ENCODE results near the gene TBXA2R. TPM values are rescaled to one million over a fixed set of nuclear protein-coding genes. Genes with fewer than 3 reads are reported as not detected.

The TBXA2R gene
- total RNA-seq, 1 experiment from 2014 or later, result 0.15 TPM

DNA sequence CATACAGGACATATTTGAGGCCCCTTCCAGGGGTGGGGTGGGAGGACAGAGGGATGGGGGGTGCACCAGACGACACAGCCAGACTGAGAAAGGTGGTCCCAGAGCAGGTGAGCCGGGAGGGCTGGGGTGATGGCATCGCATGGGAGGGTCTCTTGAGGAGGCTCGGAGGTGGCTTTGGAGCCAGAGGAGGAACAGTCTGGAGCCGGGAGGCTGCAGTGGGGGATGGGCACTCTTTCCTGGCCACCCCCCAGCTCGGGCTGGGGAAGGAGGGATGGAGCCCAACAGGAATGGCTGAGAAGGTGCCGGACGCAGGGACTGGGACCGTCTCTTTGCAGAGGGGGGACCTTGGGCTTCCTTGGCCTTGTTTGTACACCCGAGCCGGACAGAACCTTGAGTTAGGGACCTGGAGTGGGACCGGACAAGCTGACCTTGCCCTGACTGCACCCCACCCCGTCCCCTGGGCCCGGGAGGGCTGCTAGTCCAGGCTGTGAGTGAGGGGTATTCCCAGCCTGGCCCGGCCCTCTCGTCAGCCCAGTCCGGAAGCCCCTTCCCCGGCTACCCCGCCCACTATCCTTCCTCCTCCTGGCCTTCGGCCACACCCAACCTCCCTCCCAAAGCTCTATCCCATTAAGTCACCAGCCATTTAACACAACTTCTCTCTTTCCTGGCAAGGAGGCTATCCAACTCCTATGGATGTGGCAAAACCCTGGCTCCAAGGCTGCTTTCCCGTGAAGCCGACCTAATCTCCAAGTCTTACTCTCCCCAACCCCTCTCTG lies 816 bp upstream of the TBXA2R start:
- Histone ChIP-seq H3K9me2 (replicated peaks; ENCODE audit: insufficient read depth, low read length) (no peaks in the 10 kb centered on the region), H3K9ac (ENCODE audit: low read length) (no peak overlapping the region), H3K79me2 (ENCODE audit: low read length) (no peaks in the 10 kb centered on the region), H3K4me2 (ENCODE audit: low read depth, low read length, poor library complexity, severe bottlenecking) (no peak overlapping the region), H3K27me3 (ENCODE audit: low read length) (no peaks in the 10 kb centered on the region), H3K4me1 (ENCODE audit: low read length) (peaks cover 7% of the 10 kb centered on the region; the same call in 1 of the 2 replicates), H3K36me3 (ENCODE audit: insufficient read depth, low read length) (no peaks in the 10 kb centered on the region), H2AFZ (ENCODE audit: low read length) (no peak overlapping the region), H4K20me1 (ENCODE audit: insufficient read depth, low read depth, low read length) (peaks cover 10% of the 10 kb centered on the region; the same call in 1 of the 2 replicates), H3K4me3 (ENCODE audit: low read length) (no peak overlapping the region), H3K27ac (ENCODE audit: low read length) (no peak overlapping the region), H3K9me3 (ENCODE audit: low read length) (no peaks in the 10 kb centered on the region)
- no peak for DNase-seq

DNA sequence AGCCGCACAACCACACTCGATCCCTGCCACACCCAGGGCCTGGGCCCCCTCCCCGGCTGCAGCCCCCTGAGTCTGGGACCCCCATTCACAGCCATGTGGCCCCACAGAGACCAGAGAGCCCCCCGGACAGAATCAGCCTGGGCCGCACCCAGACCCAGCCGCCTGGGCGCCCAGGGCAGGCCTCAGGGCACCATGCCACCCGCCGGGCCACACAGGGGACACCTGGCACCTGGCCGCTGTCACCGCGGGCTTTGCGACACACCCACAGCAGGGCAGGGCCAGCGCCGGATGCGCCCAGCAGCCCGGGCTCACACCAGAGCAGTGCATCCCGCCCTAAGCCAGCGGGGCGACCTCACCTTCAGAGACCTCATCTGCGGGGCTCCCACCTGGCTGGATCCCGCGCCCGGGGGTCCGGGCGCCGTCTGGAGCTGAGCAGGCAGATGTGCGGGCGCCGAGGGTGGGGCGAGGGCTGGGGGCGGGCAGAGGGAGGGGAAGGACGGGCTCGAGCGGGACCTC lies 443 bp downstream of the TBXA2R start:
- H3K27ac ChIP-seq (ENCODE audit: low read length), result no peak overlapping the region

DNA sequence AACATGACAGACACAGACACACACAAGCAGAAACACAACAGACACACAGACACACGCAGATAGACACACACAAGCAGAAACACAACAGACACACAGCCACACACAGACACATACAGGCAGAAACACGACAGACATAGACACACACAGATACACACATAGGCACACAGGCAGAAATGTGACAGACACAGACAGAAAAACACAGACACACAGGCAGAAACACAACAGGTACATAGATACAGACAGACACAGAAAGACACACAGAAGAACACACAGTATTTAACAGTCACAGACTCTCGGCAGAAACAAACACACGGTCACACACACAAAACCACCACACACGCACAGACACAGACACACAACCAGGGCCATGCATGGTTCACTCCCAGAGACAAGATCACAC lies 905 bp downstream of the TBXA2R start:
- no peaks in the 10 kb centered on the region for H3K36me3 ChIP-seq (ENCODE audit: insufficient read depth, low read length)
- H3K9me3 ChIP-seq (ENCODE audit: low read length), result no peaks in the 10 kb centered on the region
- H3K4me3 ChIP-seq (ENCODE audit: low read length), result no peak overlapping the region
- H3K27ac ChIP-seq (ENCODE audit: low read length), result no peak overlapping the region
- no peaks in the 10 kb centered on the region for H3K9me2 ChIP-seq (replicated peaks; ENCODE audit: insufficient read depth, low read length)
- no peak for DNase-seq
- no peak overlapping the region for H3K4me2 ChIP-seq (ENCODE audit: low read depth, low read length, poor library complexity, severe bottlenecking)
- peaks cover 7% of the 10 kb centered on the region; the same call in 1 of the 2 replicates for H3K4me1 ChIP-seq (ENCODE audit: low read length)
- no peak overlapping the region for H3K9ac ChIP-seq (ENCODE audit: low read length)
- H2AFZ ChIP-seq (ENCODE audit: low read length), result no peak overlapping the region
- no peaks in the 10 kb centered on the region for H3K79me2 ChIP-seq (ENCODE audit: low read length)
- no peaks in the 10 kb centered on the region for H3K27me3 ChIP-seq (ENCODE audit: low read length)
- peaks cover 10% of the 10 kb centered on the region; the same call in 1 of the 2 replicates for H4K20me1 ChIP-seq (ENCODE audit: insufficient read depth, low read depth, low read length)

More for the DNA sequence above, 443 bp downstream of the TBXA2R start:
- Histone ChIP-seq H3K36me3 (ENCODE audit: insufficient read depth, low read length) (no peaks in the 10 kb centered on the region), H3K9me3 (ENCODE audit: low read length) (no peaks in the 10 kb centered on the region), H3K9me2 (replicated peaks; ENCODE audit: insufficient read depth, low read length) (no peaks in the 10 kb centered on the region), H3K9ac (ENCODE audit: low read length) (no peak overlapping the region), H3K4me3 (ENCODE audit: low read length) (no peak overlapping the region), H3K79me2 (ENCODE audit: low read length) (no peaks in the 10 kb centered on the region), H3K27me3 (ENCODE audit: low read length) (no peaks in the 10 kb centered on the region), H3K4me1 (ENCODE audit: low read length) (peaks cover 7% of the 10 kb centered on the region; the same call in 1 of the 2 replicates), H3K4me2 (ENCODE audit: low read depth, low read length, poor library complexity, severe bottlenecking) (no peak overlapping the region), H2AFZ (ENCODE audit: low read length) (no peak overlapping the region), H4K20me1 (ENCODE audit: insufficient read depth, low read depth, low read length) (peaks cover 10% of the 10 kb centered on the region; the same call in 1 of the 2 replicates)
- no peak for DNase-seq

DNA sequence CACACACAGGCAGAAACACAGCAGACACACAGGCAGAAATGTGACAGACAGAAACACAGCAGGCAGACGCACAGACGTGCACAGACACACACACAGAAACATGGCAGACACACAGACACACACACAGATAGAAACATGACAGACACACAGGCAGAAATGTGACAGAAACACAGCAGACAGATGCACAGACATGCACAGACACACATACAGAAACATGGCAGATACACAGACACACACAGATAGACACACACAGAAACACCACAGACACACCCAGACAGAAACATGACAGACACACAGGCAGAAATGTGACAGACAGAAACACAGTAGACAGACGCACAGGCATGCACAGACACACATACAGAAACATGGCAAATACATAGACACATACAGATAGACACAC lies 1.3 kb downstream of the TBXA2R start:
- H3K27me3 ChIP-seq (ENCODE audit: low read length), result no peaks in the 10 kb centered on the region
- no peaks in the 10 kb centered on the region for H3K9me3 ChIP-seq (ENCODE audit: low read length)
- H3K9me2 ChIP-seq (replicated peaks; ENCODE audit: insufficient read depth, low read length), result no peaks in the 10 kb centered on the region
- H3K4me3 ChIP-seq (ENCODE audit: low read length), result no peak overlapping the region
- H3K4me1 ChIP-seq (ENCODE audit: low read length), result peaks cover 7% of the 10 kb centered on the region; the same call in 1 of the 2 replicates
- peaks cover 10% of the 10 kb centered on the region; the same call in 1 of the 2 replicates for H4K20me1 ChIP-seq (ENCODE audit: insufficient read depth, low read depth, low read length)
- no peak overlapping the region for H2AFZ ChIP-seq (ENCODE audit: low read length)
- no peak overlapping the region for H3K9ac ChIP-seq (ENCODE audit: low read length)
- no peak overlapping the region for H3K4me2 ChIP-seq (ENCODE audit: low read depth, low read length, poor library complexity, severe bottlenecking)
- no peaks in the 10 kb centered on the region for H3K36me3 ChIP-seq (ENCODE audit: insufficient read depth, low read length)
- no peak overlapping the region for H3K27ac ChIP-seq (ENCODE audit: low read length)
- H3K79me2 ChIP-seq (ENCODE audit: low read length), result no peaks in the 10 kb centered on the region
- no peak for DNase-seq

DNA sequence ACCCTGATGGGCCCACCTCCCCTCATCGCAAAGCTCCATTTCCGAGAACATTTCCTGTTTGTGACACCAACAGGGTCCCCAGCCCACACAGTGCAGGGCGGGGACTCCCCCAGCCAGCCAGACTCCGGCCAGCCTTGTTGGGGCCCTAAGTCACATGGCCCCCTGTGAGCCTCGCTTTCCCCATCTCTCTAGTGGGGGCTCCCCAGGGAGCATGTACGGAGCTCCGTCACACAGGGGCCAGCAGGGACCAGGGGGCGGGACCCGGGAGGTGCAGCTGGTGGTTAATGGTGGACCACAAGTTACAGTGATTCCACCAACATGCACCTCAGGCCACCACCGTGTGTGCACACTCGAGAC lies 1.7 kb downstream of the TBXA2R start:
- H3K27ac ChIP-seq (ENCODE audit: low read length), result no peak overlapping the region
- peaks cover 7% of the 10 kb centered on the region; the same call in 1 of the 2 replicates for H3K4me1 ChIP-seq (ENCODE audit: low read length)
- H3K9me2 ChIP-seq (replicated peaks; ENCODE audit: insufficient read depth, low read length), result no peaks in the 10 kb centered on the region
- H3K27me3 ChIP-seq (ENCODE audit: low read length), result no peaks in the 10 kb centered on the region
- no peak overlapping the region for H3K4me3 ChIP-seq (ENCODE audit: low read length)
- no peak overlapping the region for H3K9ac ChIP-seq (ENCODE audit: low read length)
- H4K20me1 ChIP-seq (ENCODE audit: insufficient read depth, low read depth, low read length), result peaks cover 10% of the 10 kb centered on the region; the same call in 1 of the 2 replicates
- H3K9me3 ChIP-seq (ENCODE audit: low read length), result no peaks in the 10 kb centered on the region
- H3K36me3 ChIP-seq (ENCODE audit: insufficient read depth, low read length), result no peaks in the 10 kb centered on the region
- no peak for DNase-seq
- no peaks in the 10 kb centered on the region for H3K79me2 ChIP-seq (ENCODE audit: low read length)
- H2AFZ ChIP-seq (ENCODE audit: low read length), result no peak overlapping the region
- no peak overlapping the region for H3K4me2 ChIP-seq (ENCODE audit: low read depth, low read length, poor library complexity, severe bottlenecking)

DNA sequence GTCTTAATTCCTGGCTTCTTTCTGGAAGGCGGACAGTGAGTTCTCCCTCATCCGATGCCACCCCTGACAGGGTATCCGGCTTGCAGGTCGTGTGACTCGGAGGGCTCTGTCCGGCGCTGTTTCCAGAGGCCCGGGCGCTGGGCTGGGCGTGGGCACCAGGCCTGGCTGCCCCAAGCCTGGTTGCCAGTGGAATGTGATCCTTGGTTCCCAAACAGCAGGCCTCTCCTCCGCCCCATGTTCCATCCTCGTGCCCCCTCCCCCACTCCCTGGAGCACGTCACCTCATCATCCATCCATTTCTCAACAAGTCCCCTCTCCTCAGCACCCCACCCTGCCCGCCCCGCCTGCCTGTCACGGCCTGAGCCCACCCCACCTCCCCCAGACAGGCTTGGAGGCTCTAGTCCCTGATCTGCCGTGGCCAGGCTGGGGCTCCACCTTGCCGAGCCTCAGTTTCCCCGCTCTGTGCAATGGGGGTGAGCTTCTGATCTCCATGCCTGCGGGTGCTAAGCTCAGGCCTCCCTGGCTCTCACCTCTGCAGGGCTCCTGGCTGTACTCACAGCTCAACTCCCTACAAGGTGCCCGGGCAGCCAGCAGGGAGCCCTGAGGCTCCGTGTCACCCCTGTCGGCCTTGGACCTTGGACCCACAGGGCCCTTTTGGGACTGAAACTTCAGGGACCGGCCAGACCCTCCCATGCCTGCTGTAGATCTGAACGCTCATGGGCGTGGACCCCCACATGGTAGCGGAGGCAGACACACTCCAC lies 2.3 kb downstream of the TBXA2R start:
- Histone ChIP-seq H2AFZ (ENCODE audit: low read length) (no peak overlapping the region), H3K79me2 (ENCODE audit: low read length) (no peaks in the 10 kb centered on the region), H3K9me3 (ENCODE audit: low read length) (no peaks in the 10 kb centered on the region), H3K9me2 (replicated peaks; ENCODE audit: insufficient read depth, low read length) (no peaks in the 10 kb centered on the region), H3K4me1 (ENCODE audit: low read length) (peaks cover 7% of the 10 kb centered on the region; the same call in 1 of the 2 replicates), H3K4me2 (ENCODE audit: low read depth, low read length, poor library complexity, severe bottlenecking) (no peak overlapping the region), H3K27ac (ENCODE audit: low read length) (no peak overlapping the region), H3K4me3 (ENCODE audit: low read length) (no peak overlapping the region), H4K20me1 (ENCODE audit: insufficient read depth, low read depth, low read length) (peaks cover 10% of the 10 kb centered on the region; the same call in 1 of the 2 replicates), H3K36me3 (ENCODE audit: insufficient read depth, low read length) (no peaks in the 10 kb centered on the region), H3K9ac (ENCODE audit: low read length) (no peak overlapping the region), H3K27me3 (ENCODE audit: low read length) (no peaks in the 10 kb centered on the region)
- DNase-seq, result no peak

DNA sequence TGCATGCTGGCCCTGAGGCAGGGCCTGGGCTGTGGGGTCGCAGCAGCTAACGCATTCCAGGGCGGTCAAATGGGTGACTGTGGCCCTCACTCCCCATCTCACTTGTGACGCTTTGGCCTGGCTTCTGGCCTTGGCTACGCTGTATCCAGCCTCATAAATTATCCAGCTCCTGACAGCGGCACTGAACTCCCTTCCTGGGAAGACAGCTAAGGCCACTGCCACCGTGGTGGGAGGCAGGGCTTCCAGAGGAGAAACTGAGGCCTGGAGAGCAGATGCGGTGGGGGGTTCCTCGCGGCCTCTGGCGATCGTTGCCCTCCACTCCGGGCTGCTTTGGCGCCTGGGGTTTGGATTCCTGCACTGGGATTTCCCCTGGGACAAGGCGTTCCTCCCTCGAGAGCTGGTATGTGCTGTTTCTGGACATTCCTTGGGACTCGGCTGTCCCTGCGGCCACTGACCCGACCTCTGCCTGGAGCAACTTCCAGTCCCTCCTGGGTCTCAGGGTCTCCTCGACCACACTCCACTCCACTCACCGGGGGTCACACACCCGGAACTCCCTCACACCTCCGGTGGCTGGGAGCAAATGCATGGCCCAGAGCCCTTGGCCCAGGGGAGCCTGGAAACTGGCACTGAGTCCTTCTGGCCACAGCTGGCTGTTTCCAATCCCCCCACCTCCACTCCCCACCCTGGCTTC lies 3.4 kb downstream of the TBXA2R start:
- H3K4me1 ChIP-seq (ENCODE audit: low read length), result peaks cover 7% of the 10 kb centered on the region; the same call in 1 of the 2 replicates
- H3K9me3 ChIP-seq (ENCODE audit: low read length), result no peaks in the 10 kb centered on the region
- no peak overlapping the region for H3K9ac ChIP-seq (ENCODE audit: low read length)
- H2AFZ ChIP-seq (ENCODE audit: low read length), result no peak overlapping the region
- no peaks in the 10 kb centered on the region for H3K36me3 ChIP-seq (ENCODE audit: insufficient read depth, low read length)
- DNase-seq, result no peak
- H3K27me3 ChIP-seq (ENCODE audit: low read length), result no peaks in the 10 kb centered on the region
- no peak overlapping the region for H3K4me2 ChIP-seq (ENCODE audit: low read depth, low read length, poor library complexity, severe bottlenecking)
- H3K27ac ChIP-seq (ENCODE audit: low read length), result no peak overlapping the region
- H4K20me1 ChIP-seq (ENCODE audit: insufficient read depth, low read depth, low read length), result peaks cover 10% of the 10 kb centered on the region; the same call in 1 of the 2 replicates
- no peak overlapping the region for H3K4me3 ChIP-seq (ENCODE audit: low read length)
- H3K9me2 ChIP-seq (replicated peaks; ENCODE audit: insufficient read depth, low read length), result no peaks in the 10 kb centered on the region
- H3K79me2 ChIP-seq (ENCODE audit: low read length), result no peaks in the 10 kb centered on the region

Measured in Karpas-422 (cell line).